HepG2 (cell line): ENCODE data around the gene UNC13D. TPM values are rescaled to one million over a fixed set of nuclear protein-coding genes. Genes with fewer than 3 reads are reported as not detected.

Experiments
- ATAD3A ChIP-seq: sonication (generic); formaldehyde crosslinking; IDR thresholded peaks from 2 replicates; pipeline ENCODE4 v1.4.0; 2020; ENCODE audit warnings: missing genetic modification reagents
- CEBPZ ChIP-seq: IDR thresholded peaks from 2 replicates; pipeline ENCODE4 v1.6.1; 2012; ENCODE audit warnings: low read length, improper control_type of control experiment
- FOXC1 ChIP-seq: sonication (generic); formaldehyde crosslinking; IDR thresholded peaks from 2 replicates; pipeline ENCODE4 v1.8.0; 2022; ENCODE audit warnings: mild to moderate bottlenecking, missing genetic modification reagents, borderline replicate concordance
- MAFF ChIP-seq: IDR thresholded peaks from 2 replicates; pipeline ENCODE4 v1.6.1; 2011; ENCODE audit warnings: low read depth, low read length, improper control_type of control experiment
- MEIS2 ChIP-seq: sonication (generic); formaldehyde crosslinking; IDR thresholded peaks from 2 replicates; pipeline ENCODE4 v1.9.0; 2021; ENCODE audit warnings: mild to moderate bottlenecking, missing genetic modification reagents
- SALL2 ChIP-seq: sonication (generic); formaldehyde crosslinking; IDR thresholded peaks from 2 replicates; pipeline ENCODE4 v1.8.1; 2023; ENCODE audit warnings: mild to moderate bottlenecking, missing genetic modification reagents, inconsistent platforms
- TCF7 ChIP-seq: sonication (generic); IDR thresholded peaks from 2 replicates; pipeline ENCODE4 v1.6.1; 2016; ENCODE audit warnings: antibody characterized with exemption, low read depth
- ZFP1 ChIP-seq: IDR thresholded peaks from 2 replicates; pipeline ENCODE4 v1.6.1; 2016
- ZGPAT ChIP-seq: IDR thresholded peaks from 2 replicates; pipeline ENCODE4 v1.6.1; 2016; ENCODE audit warnings: mild to moderate bottlenecking
- ZNF530 ChIP-seq: sonication (generic); formaldehyde crosslinking; IDR thresholded peaks from 2 replicates; pipeline ENCODE4 v1.5.0; 2020; ENCODE audit warnings: low read depth, mild to moderate bottlenecking, missing genetic modification reagents
- ZNF543 ChIP-seq: sonication (generic); formaldehyde crosslinking; IDR thresholded peaks from 2 replicates; pipeline ENCODE4 v1.4.0; 2020; ENCODE audit warnings: mild to moderate bottlenecking, missing genetic modification reagents
- ZNF687 ChIP-seq: sonication (generic); formaldehyde crosslinking; IDR thresholded peaks from 2 replicates; pipeline ENCODE4 v1.5.1; 2020; ENCODE audit warnings: mild to moderate bottlenecking, missing genetic modification reagents, moderate library complexity
- ZSCAN31 ChIP-seq: sonication (generic); formaldehyde crosslinking; IDR thresholded peaks from 2 replicates; pipeline ENCODE4 v1.5.0; 2020; ENCODE audit warnings: low read depth, mild to moderate bottlenecking, missing genetic modification reagents
- polyA plus RNA-seq, 8 experiments: library from polyadenylated mRNA; depleted of rRNA in 3 of 8; stranded (reverse) in 7 of 8; unstranded in 1 of 8; fragments of >200 nt; fragmentation: Illumina TruSeq in 4 of 8; extraction: Trizol in 4 of 8; gene quantifications; 2 replicates each; pipeline versions ENCODE4 v1.2.1 to v1.2.3, GENCODE V29; 2011 to 2016; ENCODE audit warnings: low read depth in 4 of 8, missing spikeins in 1 of 8, mixed read lengths in 1 of 8; ENCODE audit not compliant: insufficient read depth in 1 of 8
- total RNA-seq, 5 experiments: library from RNA; depleted of rRNA; stranded (reverse); fragments of >200 nt; fragmentation: Illumina TruSeq; extraction: Trizol; gene quantifications; 2 replicates each; pipeline ENCODE4 v1.2.3, GENCODE V29; 2016; ENCODE audit warnings: low read depth in 1 of 5
- TF ChIP-seq, protein P1 (sequence below): sonication (generic); formaldehyde crosslinking; IDR thresholded peaks from 2 replicates; pipeline ENCODE4 v1.8.1; 2023; ENCODE audit warnings: mild to moderate bottlenecking, moderate library complexity, missing genetic modification reagents
- TF ChIP-seq, protein P2 (sequence below): sonication (generic); formaldehyde crosslinking; IDR thresholded peaks from 2 replicates; pipeline ENCODE4 v1.4.0; 2020; ENCODE audit warnings: missing genetic modification reagents, borderline replicate concordance

The UNC13D gene
- total and polyA plus RNA-seq, 2 of the 13 experiments (the other 11 are each of a cell fraction or from before 2014, with no cell fraction given), result 29.7 to 42.7 TPM

- no peak for TF ChIP-seq CEBPZ
- TF ChIP-seq FOXC1 (CRISPR knock-in tag), result peak; percentile 67; the same call in 1 of the 2 replicates
- TF ChIP-seq, protein P1, sequence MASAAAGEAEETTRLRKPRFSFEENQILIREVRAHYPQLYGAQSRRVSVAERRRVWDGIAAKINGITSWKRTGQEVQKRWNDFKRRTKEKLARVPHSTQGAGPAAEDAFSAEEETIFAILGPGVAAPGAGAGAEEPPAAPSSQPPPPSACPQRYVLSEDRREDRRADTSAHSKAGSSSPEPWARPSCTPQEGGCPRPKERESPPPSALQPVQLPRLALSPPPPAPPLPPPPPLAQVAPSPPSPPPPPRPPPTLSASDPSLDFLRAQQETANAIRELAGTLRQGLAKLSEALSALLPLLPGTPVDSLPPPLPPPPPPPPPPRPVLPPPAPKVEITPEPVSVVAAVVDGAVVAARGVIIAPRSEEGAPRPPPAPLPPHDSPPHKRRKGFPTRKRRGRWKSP (CRISPR knock-in tag), result peak; percentile 62; the same call in 1 of the 2 replicates
- TF ChIP-seq ZSCAN31 (CRISPR knock-in tag), result peak; percentile 74; the same call in 1 of the 2 replicates
- TF ChIP-seq, protein P2, sequence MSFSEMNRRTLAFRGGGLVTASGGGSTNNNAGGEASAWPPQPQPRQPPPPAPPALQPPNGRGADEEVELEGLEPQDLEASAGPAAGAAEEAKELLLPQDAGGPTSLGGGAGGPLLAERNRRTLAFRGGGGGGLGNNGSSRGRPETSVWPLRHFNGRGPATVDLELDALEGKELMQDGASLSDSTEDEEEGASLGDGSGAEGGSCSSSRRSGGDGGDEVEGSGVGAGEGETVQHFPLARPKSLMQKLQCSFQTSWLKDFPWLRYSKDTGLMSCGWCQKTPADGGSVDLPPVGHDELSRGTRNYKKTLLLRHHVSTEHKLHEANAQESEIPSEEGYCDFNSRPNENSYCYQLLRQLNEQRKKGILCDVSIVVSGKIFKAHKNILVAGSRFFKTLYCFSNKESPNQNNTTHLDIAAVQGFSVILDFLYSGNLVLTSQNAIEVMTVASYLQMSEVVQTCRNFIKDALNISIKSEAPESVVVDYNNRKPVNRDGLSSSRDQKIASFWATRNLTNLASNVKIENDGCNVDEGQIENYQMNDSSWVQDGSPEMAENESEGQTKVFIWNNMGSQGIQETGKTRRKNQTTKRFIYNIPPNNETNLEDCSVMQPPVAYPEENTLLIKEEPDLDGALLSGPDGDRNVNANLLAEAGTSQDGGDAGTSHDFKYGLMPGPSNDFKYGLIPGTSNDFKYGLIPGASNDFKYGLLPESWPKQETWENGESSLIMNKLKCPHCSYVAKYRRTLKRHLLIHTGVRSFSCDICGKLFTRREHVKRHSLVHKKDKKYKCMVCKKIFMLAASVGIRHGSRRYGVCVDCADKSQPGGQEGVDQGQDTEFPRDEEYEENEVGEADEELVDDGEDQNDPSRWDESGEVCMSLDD (CRISPR knock-in tag), result peak; percentile 89
- TF ChIP-seq ZNF687, result peak; percentile 82
- peak; percentile 82 for TF ChIP-seq SALL2 (CRISPR knock-in tag)
- TF ChIP-seq MEIS2 (CRISPR knock-in tag), result peak; percentile 42; the same call in 1 of the 2 replicates
- TF ChIP-seq ATAD3A (CRISPR knock-in tag), result no peak
- TF ChIP-seq ZNF543, result 0 out of 2 replicates have a peak, but pooled peaks have one; percentile 21
- TF ChIP-seq ZGPAT (CRISPR knock-in tag), result peak; percentile 68
- peak; percentile 82; the same call in 1 of the 2 replicates for TF ChIP-seq ZFP1 (CRISPR knock-in tag)
- no peak for TF ChIP-seq TCF7
- TF ChIP-seq ZNF530 (CRISPR knock-in tag), result peak; percentile 83
- TF ChIP-seq MAFF, result no peak
Observed at GRCh38 chr17:75891605-75892555, 47.7 kb upstream of the UNC13D start (continued).
